SK-N-SH (cell line): ENCODE data around the gene DNMBP. TPM values are rescaled to one million over a fixed set of nuclear protein-coding genes. Genes with fewer than 3 reads are reported as not detected.

Experiments
- CTCF ChIA-PET: fragments of 300-600, 350-600 bp; formaldehyde crosslinking; extraction: SDS; loops from one replicate; lab custom pipeline; 2021; lab: Yijun Ruan, JAX
- POLR2A ChIA-PET: fragments of 350-600 bp; sonication (Branson Sonifier 250); formaldehyde crosslinking; extraction: SDS; loops from one replicate; lab custom pipeline; 2020; ENCODE audit warnings: antibody characterized with exemption, inconsistent platforms; lab: Yijun Ruan, JAX
- DNase-seq: peaks from one replicate; pipeline ENCODE4 v3.0.0; 2012
- H2AFZ ChIP-seq: fragments of 200-600 bp; sonication (generic); 2 replicates; pipeline ENCODE4 v1.8.1; 2016; ENCODE audit warnings: antibody characterized with exemption, mild to moderate bottlenecking, low read depth
- H3F3A ChIP-seq: fragments of 200-600 bp; sonication (generic); replicated peaks from 2 replicates; pipeline ENCODE3; 2016; ENCODE audit warnings: antibody characterized with exemption, mild to moderate bottlenecking; ENCODE audit not compliant: insufficient read depth
- H3K27ac ChIP-seq, 2 experiments: fragments of 200-500 bp in 1 of 2; fragments of 200-600 bp in 1 of 2; sonication (Bioruptor generic) in 1 of 2; sonication (generic), shearing (Covaris generic) in 1 of 2; 2 replicates each; pipeline versions ENCODE4 v1.5.1 to v1.6.1; 2014 to 2016; ENCODE audit warnings: low read depth in 2 of 2, inconsistent platforms in 1 of 2, low read length in 1 of 2, mild to moderate bottlenecking in 1 of 2, mixed read lengths in 1 of 2
- H3K27me3 ChIP-seq: fragments of 200-600 bp; sonication (generic), shearing (Covaris generic); 2 replicates; pipeline ENCODE4 v1.6.1; 2016; ENCODE audit warnings: mixed run types; ENCODE audit not compliant: insufficient read depth
- H3K36me3 ChIP-seq, 2 experiments: fragments of 200-500 bp in 1 of 2; fragments of 200-600 bp in 1 of 2; sonication (Bioruptor generic) in 1 of 2; sonication (generic) in 1 of 2; replicated peaks in 1 of 2; 2 replicates each; pipeline versions ENCODE3 to v1.5.1; 2014 to 2016; ENCODE audit warnings: low read length in 1 of 2, mild to moderate bottlenecking in 1 of 2; ENCODE audit not compliant: insufficient read depth in 2 of 2, control insufficient read depth in 1 of 2
- H3K4me1 ChIP-seq, 2 experiments: fragments of 200-500 bp in 1 of 2; fragments of 200-600 bp in 1 of 2; sonication (Bioruptor generic) in 1 of 2; sonication (generic), shearing (Covaris generic) in 1 of 2; 2 replicates each; pipeline versions ENCODE4 v1.5.1 to v1.6.1; 2014 to 2016; ENCODE audit warnings: low read depth in 1 of 2, low read length in 1 of 2, mixed run types in 1 of 2; ENCODE audit not compliant: insufficient read depth in 2 of 2, control insufficient read depth in 1 of 2
- H3K4me2 ChIP-seq: fragments of 200-600 bp; sonication (generic), shearing (Covaris generic); 2 replicates; pipeline ENCODE4 v1.6.1; 2017; ENCODE audit warnings: mixed run types
- H3K4me3 ChIP-seq, 2 experiments: fragments of 200-500 bp in 1 of 2; fragments of 200-600 bp in 1 of 2; sonication (Bioruptor generic) in 1 of 2; sonication (generic), shearing (Covaris generic) in 1 of 2; 2 replicates each; pipeline versions ENCODE4 v1.5.1 to v1.8.1; 2014 to 2016; ENCODE audit warnings: low read depth in 2 of 2, inconsistent platforms in 1 of 2, low read length in 1 of 2, mild to moderate bottlenecking in 1 of 2, mixed read lengths in 1 of 2, moderate library complexity in 1 of 2
- H3K79me2 ChIP-seq: fragments of 200-600 bp; sonication (generic); 2 replicates; pipeline ENCODE4 v1.8.1; 2017; ENCODE audit warnings: mild to moderate bottlenecking; ENCODE audit not compliant: insufficient read depth
- H3K9ac ChIP-seq: fragments of 200-600 bp; sonication (generic); 2 replicates; pipeline ENCODE4 v1.6.1; 2017; ENCODE audit warnings: mixed run types
- H3K9me2 ChIP-seq: fragments of 200-600 bp; sonication (generic); 2 replicates; pipeline ENCODE4 v1.6.1; 2017; ENCODE audit warnings: mixed run types
- H3K9me3 ChIP-seq: fragments of 200-600 bp; sonication (generic); 2 replicates; pipeline ENCODE4 v1.6.1; 2017; ENCODE audit warnings: mixed run types, mild to moderate bottlenecking, moderate library complexity
- H4K20me1 ChIP-seq: fragments of 200-600 bp; sonication (generic); 2 replicates; pipeline ENCODE4 v1.6.1; 2017; ENCODE audit warnings: mild to moderate bottlenecking, mixed run types; ENCODE audit not compliant: insufficient read depth
- CHD2 ChIP-seq: fragments of 150-350 bp; IDR thresholded peaks from 2 replicates; pipeline ENCODE4 v1.6.1; 2018; ENCODE audit warnings: low read length; ENCODE audit not compliant: partially characterized antibody
- ELF1 ChIP-seq: IDR thresholded peaks from 2 replicates; pipeline ENCODE4 v1.4.0; 2012
- EP300 ChIP-seq, 2 experiments: IDR thresholded peaks; 2 replicates each; pipeline versions ENCODE4 v1.4.0 to v1.6.1; 2012; ENCODE audit warnings: borderline replicate concordance in 1 of 2, low read depth in 1 of 2, low read length in 1 of 2
- EZH2phosphoT487 ChIP-seq: fragments of 200-600 bp; sonication (generic); IDR thresholded peaks from 2 replicates; pipeline ENCODE4 v1.6.1; 2017; ENCODE audit warnings: low read depth, mixed run types, mild to moderate bottlenecking, antibody characterized with exemption, moderate library complexity, borderline replicate concordance
- FOSL2 ChIP-seq: IDR thresholded peaks from 2 replicates; pipeline ENCODE4 v1.4.0; 2012; ENCODE audit warnings: low read depth, mild to moderate bottlenecking, moderate library complexity, borderline replicate concordance
- FOXM1 ChIP-seq: IDR thresholded peaks from 2 replicates; pipeline ENCODE4 v1.4.0; 2012; ENCODE audit warnings: low read depth, mild to moderate bottlenecking
- GABPA ChIP-seq: IDR thresholded peaks from 2 replicates; pipeline ENCODE4 v1.4.0; 2012; ENCODE audit warnings: low read depth, mild to moderate bottlenecking
- GATA2 ChIP-seq: sonication (generic); formaldehyde crosslinking; IDR thresholded peaks from 2 replicates; pipeline ENCODE4 v1.5.0; 2020; ENCODE audit warnings: mild to moderate bottlenecking, missing genetic modification reagents
- JUND ChIP-seq: IDR thresholded peaks from 2 replicates; pipeline ENCODE4 v1.4.0; 2012
- MEF2A ChIP-seq: IDR thresholded peaks from 2 replicates; pipeline ENCODE4 v1.4.0; 2012; ENCODE audit warnings: low read depth, borderline replicate concordance
- MXI1 ChIP-seq: IDR thresholded peaks from 2 replicates; pipeline ENCODE4 v1.6.1; 2012; ENCODE audit warnings: mild to moderate bottlenecking, low read depth, low read length, improper control_type of control experiment
- NFIC ChIP-seq: IDR thresholded peaks from 2 replicates; pipeline ENCODE4 v1.4.0; 2012; ENCODE audit warnings: borderline replicate concordance
- NRF1 ChIP-seq: IDR thresholded peaks from 2 replicates; pipeline ENCODE4 v1.6.1; 2012; ENCODE audit warnings: low read depth, mild to moderate bottlenecking, low read length
- POLR2AphosphoS5 ChIP-seq: IDR thresholded peaks from 2 replicates; pipeline ENCODE4 v1.6.1; 2012; ENCODE audit warnings: low read depth, low read length
- RAD21 ChIP-seq: IDR thresholded peaks from 2 replicates; pipeline ENCODE4 v1.6.1; 2012; ENCODE audit warnings: mild to moderate bottlenecking, low read length
- RCOR1 ChIP-seq: fragments of 150-350 bp; IDR thresholded peaks from 2 replicates; pipeline ENCODE4 v1.6.1; 2017; ENCODE audit warnings: antibody characterized with exemption, low read length
- RFX5 ChIP-seq: IDR thresholded peaks from 2 replicates; pipeline ENCODE4 v1.6.1; 2012; ENCODE audit warnings: mild to moderate bottlenecking, improper control_type of control experiment, low read length
- RXRA ChIP-seq: IDR thresholded peaks from 2 replicates; pipeline ENCODE4 v1.4.0; 2012; ENCODE audit warnings: low read depth, mild to moderate bottlenecking, borderline replicate concordance
- SMC3 ChIP-seq: IDR thresholded peaks from 2 replicates; pipeline ENCODE4 v1.6.1; 2012; ENCODE audit warnings: low read depth, low read length, improper control_type of control experiment
- TAF1 ChIP-seq: IDR thresholded peaks from 2 replicates; pipeline ENCODE4 v1.6.1; 2012; ENCODE audit warnings: low read depth, mild to moderate bottlenecking, low read length, moderate library complexity, borderline replicate concordance
- TEAD4 ChIP-seq: IDR thresholded peaks from 2 replicates; pipeline ENCODE4 v1.4.0; 2012; ENCODE audit warnings: mild to moderate bottlenecking, borderline replicate concordance; ENCODE audit not compliant: insufficient read depth
- YY1 ChIP-seq: IDR thresholded peaks from 2 replicates; pipeline ENCODE4 v1.4.0; 2012; ENCODE audit warnings: low read depth, mild to moderate bottlenecking
- WGBS: methylation state at CpG from one replicate; pipeline ENCODE4 v1.1.6; 2017; ENCODE audit warnings: low lambda C conversion rate; 5-methylcytosine and 5-hydroxymethylcytosine counted together
- polyA plus RNA-seq, 3 experiments: library from polyadenylated mRNA; depleted of rRNA; stranded (reverse); fragments of >200 nt; gene quantifications; 2 replicates each; pipeline ENCODE4 v1.2.3, GENCODE V29; 2012
- TF ChIP-seq, protein P1 (sequence below): IDR thresholded peaks from 2 replicates; pipeline ENCODE4 v1.4.0; 2012; ENCODE audit warnings: low read depth, borderline replicate concordance
- TF ChIP-seq, protein P2 (sequence below): IDR thresholded peaks from 2 replicates; pipeline ENCODE4 v1.4.0; 2012; ENCODE audit warnings: low read depth
- TF ChIP-seq, protein P3 (sequence below): IDR thresholded peaks from 2 replicates; pipeline ENCODE4; 2012
- TF ChIP-seq, protein P4 (sequence below): fragments of 150-350 bp; IDR thresholded peaks from 2 replicates; pipeline ENCODE4 v1.6.1; 2017; ENCODE audit warnings: antibody characterized with exemption, low read length, low read depth, borderline replicate concordance
- TF ChIP-seq, protein P5 (sequence below): IDR thresholded peaks from 2 replicates; pipeline ENCODE4 v1.4.0; 2012; ENCODE audit warnings: low read depth, borderline replicate concordance

DNMBP gene
- polyA plus RNA-seq, 1 of the 3 experiments (the other 2 are of a cell fraction), result 40.2 TPM

DNA sequence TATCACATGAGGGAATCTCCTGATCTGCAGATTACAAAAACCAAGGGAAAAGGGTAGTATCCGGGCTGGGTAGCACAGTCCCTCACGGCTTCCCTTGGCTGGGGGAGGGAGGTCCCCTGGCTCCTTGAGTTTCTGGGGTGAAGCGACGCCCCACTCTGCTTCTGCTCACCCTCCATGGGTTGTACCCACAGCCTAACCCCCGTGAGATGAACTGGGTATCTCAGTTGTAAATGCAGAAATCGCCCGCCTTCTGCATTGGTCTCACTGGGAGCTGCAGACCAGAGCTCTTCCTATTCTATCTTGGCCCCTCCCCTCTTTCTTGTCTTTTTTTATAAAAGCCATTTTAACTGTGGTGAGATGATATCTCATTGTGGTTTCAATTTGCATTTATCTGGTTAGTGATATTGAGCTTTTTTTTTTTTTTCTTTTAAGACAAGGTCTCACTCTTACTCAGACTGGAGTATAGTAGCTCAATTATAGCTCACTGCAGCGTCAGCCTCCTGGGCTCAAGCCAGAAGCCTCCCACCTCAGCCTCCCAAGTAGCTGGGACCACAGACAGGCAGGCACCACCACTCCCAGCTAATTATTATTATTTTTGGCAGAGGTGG is 139.5 kb downstream of the DNMBP start:
- 55% methylated on average over 7 of the region's 8 CpGs for WGBS
- H3K9me3 ChIP-seq, result 0 out of 2 replicates have a peak, but pooled peaks cover 5% of the 10 kb centered on the region
- H3K4me3 ChIP-seq, result no peak overlapping the region
- H4K20me1 ChIP-seq, result no peaks in the 10 kb centered on the region
- peak overlapping the region in 1 of 2 experiments; percentile 33; a peak in 1 of 4 replicates for H3K27ac ChIP-seq
- H3K9ac ChIP-seq, result no peak overlapping the region
- no peaks in the 10 kb centered on the region for H3K79me2 ChIP-seq
- peak overlapping the region; percentile 38; the same call in 1 of the 2 replicates for H3K4me2 ChIP-seq
- no peaks in the 10 kb centered on the region for H3K9me2 ChIP-seq
- peaks cover 4 to 14% of the 10 kb centered on the region in 2 experiments for H3K36me3 ChIP-seq
- CTCF ChIA-PET, result interaction anchor here (0.7 to 1.8 kb wide), 5 partner anchors 11 to 175 kb away, joined by 3 to 7 read pairs (median 5); partner anchors contain the start of gene DNMBP
- H2AFZ ChIP-seq, result no peak overlapping the region
- no peaks in the 10 kb centered on the region; a peak in 3 of 4 replicates for H3K4me1 ChIP-seq
- no peak for DNase-seq
- POLR2A ChIA-PET, result no interaction called here
- H3F3A ChIP-seq, result peaks cover 46% of the 10 kb centered on the region
- H3K27me3 ChIP-seq, result no peaks in the 10 kb centered on the region
- TF ChIP-seq YY1, result no peak
- TF ChIP-seq RCOR1, result no peak
- TF ChIP-seq POLR2AphosphoS5, result no peak; the same call in 1 of the 2 replicates
- no peak for TF ChIP-seq CHD2
- peak; percentile 75 for TF ChIP-seq NFIC
- TF ChIP-seq, protein P1, sequence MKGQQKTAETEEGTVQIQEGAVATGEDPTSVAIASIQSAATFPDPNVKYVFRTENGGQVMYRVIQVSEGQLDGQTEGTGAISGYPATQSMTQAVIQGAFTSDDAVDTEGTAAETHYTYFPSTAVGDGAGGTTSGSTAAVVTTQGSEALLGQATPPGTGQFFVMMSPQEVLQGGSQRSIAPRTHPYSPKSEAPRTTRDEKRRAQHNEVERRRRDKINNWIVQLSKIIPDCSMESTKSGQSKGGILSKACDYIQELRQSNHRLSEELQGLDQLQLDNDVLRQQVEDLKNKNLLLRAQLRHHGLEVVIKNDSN, result no peak
- no peak for TF ChIP-seq RXRA
- TF ChIP-seq MEF2A, result no peak
- 0 out of 2 replicates have a peak, but pooled peaks have one; percentile 31 for TF ChIP-seq JUND
- TF ChIP-seq GATA2, result no peak
- TF ChIP-seq FOXM1, result no peak
- TF ChIP-seq, protein P2, sequence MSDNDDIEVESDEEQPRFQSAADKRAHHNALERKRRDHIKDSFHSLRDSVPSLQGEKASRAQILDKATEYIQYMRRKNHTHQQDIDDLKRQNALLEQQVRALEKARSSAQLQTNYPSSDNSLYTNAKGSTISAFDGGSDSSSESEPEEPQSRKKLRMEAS, result 0 out of 2 replicates have a peak, but pooled peaks have one; percentile 5
- no peak for TF ChIP-seq MXI1
- peak in 1 of 2 experiments; percentile 63; a peak in 2 of 4 replicates for TF ChIP-seq EP300 (IDR thresholded peaks at IDR 0.05; ENCODE audit: borderline replicate concordance in 1 of 2, low read depth in 1 of 2, low read length in 1 of 2)
- TF ChIP-seq, protein P3, sequence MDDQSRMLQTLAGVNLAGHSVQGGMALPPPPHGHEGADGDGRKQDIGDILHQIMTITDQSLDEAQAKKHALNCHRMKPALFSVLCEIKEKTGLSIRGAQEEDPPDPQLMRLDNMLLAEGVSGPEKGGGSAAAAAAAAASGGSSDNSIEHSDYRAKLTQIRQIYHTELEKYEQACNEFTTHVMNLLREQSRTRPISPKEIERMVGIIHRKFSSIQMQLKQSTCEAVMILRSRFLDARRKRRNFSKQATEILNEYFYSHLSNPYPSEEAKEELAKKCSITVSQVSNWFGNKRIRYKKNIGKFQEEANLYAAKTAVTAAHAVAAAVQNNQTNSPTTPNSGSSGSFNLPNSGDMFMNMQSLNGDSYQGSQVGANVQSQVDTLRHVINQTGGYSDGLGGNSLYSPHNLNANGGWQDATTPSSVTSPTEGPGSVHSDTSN, result peak; percentile 62; the same call in 1 of the 2 replicates
- TF ChIP-seq, protein P4, sequence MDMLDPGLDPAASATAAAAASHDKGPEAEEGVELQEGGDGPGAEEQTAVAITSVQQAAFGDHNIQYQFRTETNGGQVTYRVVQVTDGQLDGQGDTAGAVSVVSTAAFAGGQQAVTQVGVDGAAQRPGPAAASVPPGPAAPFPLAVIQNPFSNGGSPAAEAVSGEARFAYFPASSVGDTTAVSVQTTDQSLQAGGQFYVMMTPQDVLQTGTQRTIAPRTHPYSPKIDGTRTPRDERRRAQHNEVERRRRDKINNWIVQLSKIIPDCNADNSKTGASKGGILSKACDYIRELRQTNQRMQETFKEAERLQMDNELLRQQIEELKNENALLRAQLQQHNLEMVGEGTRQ, result no peak
- no peak for TF ChIP-seq RAD21
- no peak for TF ChIP-seq SMC3
- TF ChIP-seq GABPA, result no peak
- no peak for TF ChIP-seq ELF1
- no peak for TF ChIP-seq RFX5
- TF ChIP-seq FOSL2, result no peak
- no peak for TF ChIP-seq EZH2phosphoT487
- TF ChIP-seq NRF1, result no peak
- peak; percentile 38; the same call in 1 of the 2 replicates for TF ChIP-seq TEAD4
- TF ChIP-seq, protein P5, sequence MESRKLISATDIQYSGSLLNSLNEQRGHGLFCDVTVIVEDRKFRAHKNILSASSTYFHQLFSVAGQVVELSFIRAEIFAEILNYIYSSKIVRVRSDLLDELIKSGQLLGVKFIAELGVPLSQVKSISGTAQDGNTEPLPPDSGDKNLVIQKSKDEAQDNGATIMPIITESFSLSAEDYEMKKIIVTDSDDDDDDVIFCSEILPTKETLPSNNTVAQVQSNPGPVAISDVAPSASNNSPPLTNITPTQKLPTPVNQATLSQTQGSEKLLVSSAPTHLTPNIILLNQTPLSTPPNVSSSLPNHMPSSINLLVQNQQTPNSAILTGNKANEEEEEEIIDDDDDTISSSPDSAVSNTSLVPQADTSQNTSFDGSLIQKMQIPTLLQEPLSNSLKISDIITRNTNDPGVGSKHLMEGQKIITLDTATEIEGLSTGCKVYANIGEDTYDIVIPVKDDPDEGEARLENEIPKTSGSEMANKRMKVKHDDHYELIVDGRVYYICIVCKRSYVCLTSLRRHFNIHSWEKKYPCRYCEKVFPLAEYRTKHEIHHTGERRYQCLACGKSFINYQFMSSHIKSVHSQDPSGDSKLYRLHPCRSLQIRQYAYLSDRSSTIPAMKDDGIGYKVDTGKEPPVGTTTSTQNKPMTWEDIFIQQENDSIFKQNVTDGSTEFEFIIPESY, result no peak
- TF ChIP-seq TAF1, result no peak
